SU-DHL-6 (cell line): ENCODE data around the gene CGREF1.

ENCODE experiments used
- H2AFZ ChIP-seq: fragments of 200-600 bp; sonication (generic); 2 replicates; pipeline ENCODE4 v1.6.1; 2014; ENCODE audit warnings: low read depth, mild to moderate bottlenecking, moderate library complexity, mixed read lengths, antibody characterized with exemption, low read length; ENCODE audit not compliant: severe bottlenecking
- H3F3A ChIP-seq: fragments of 200-600 bp; shearing (Covaris generic); 2 replicates; pipeline ENCODE4 v1.6.0; 2016; ENCODE audit warnings: antibody characterized with exemption, mild to moderate bottlenecking; ENCODE audit not compliant: insufficient read depth
- H3K27ac ChIP-seq: fragments of 200-600 bp; sonication (generic); 2 replicates; pipeline ENCODE4 v1.5.1; 2016; ENCODE audit warnings: low read depth, mild to moderate bottlenecking, low read length, moderate library complexity, mixed read lengths
- H3K27me3 ChIP-seq: fragments of 200-600 bp; sonication (generic), shearing (Covaris generic); 2 replicates; pipeline ENCODE4 v1.6.0; 2014; ENCODE audit warnings: mild to moderate bottlenecking, low read length
- H3K36me3 ChIP-seq: fragments of 200-600 bp; sonication (generic); 2 replicates; pipeline ENCODE4 v1.6.1; 2014; ENCODE audit warnings: mild to moderate bottlenecking, low read length, mixed read lengths
- H3K4me2 ChIP-seq: fragments of 300-600, 200-600 bp; shearing (Covaris generic), sonication (generic); 2 replicates; pipeline ENCODE4 v1.6.0; 2014; ENCODE audit warnings: low read length, low read depth, mild to moderate bottlenecking; ENCODE audit not compliant: poor library complexity, severe bottlenecking
- H3K4me3 ChIP-seq: fragments of 200-600 bp; sonication (generic); 2 replicates; pipeline ENCODE4 v1.5.1; 2014; ENCODE audit warnings: antibody characterized with exemption, low read length, mild to moderate bottlenecking, mixed read lengths; ENCODE audit not compliant: insufficient read depth, poor library complexity, severe bottlenecking
- H3K79me2 ChIP-seq: fragments of 200-600 bp; sonication (generic); 2 replicates; pipeline ENCODE4 v1.6.1; 2014; ENCODE audit warnings: mild to moderate bottlenecking, low read length, moderate library complexity; ENCODE audit not compliant: insufficient read depth
- H3K9ac ChIP-seq: fragments of 200-600 bp; sonication (generic); 2 replicates; pipeline ENCODE4 v1.7.0; 2014; ENCODE audit warnings: mild to moderate bottlenecking, low read length
- H3K9me2 ChIP-seq: fragments of 200-600 bp; sonication (generic); replicated peaks from 2 replicates; pipeline ENCODE4 v1.6.1; 2014; ENCODE audit warnings: low read length; ENCODE audit not compliant: insufficient read depth
- H3K9me3 ChIP-seq: fragments of 200-600 bp; sonication (generic); 2 replicates; pipeline ENCODE4 v1.6.1; 2014; ENCODE audit warnings: low read length, mixed read lengths; ENCODE audit not compliant: insufficient read depth
- H4K20me1 ChIP-seq: fragments of 200-600 bp; sonication (generic); 2 replicates; pipeline ENCODE4 v1.6.1; 2014; ENCODE audit warnings: low read depth, mild to moderate bottlenecking, antibody characterized with exemption, low read length, moderate library complexity, mixed read lengths
- EZH2phosphoT487 ChIP-seq: fragments of 200-600 bp; sonication (generic), shearing (Covaris generic); conservative IDR thresholded peaks from 2 replicates; pipeline ENCODE4 v1.6.1; 2018; ENCODE audit warnings: mild to moderate bottlenecking, antibody characterized with exemption, low read length, moderate library complexity, mixed read lengths
- TF ChIP-seq, protein P1 (sequence below): fragments of 200-600 bp; sonication (generic); IDR thresholded peaks from one replicate; pipeline ENCODE4 v1.5.1; 2017; ENCODE audit warnings: antibody characterized with exemption, mild to moderate bottlenecking, low read length, moderate library complexity; ENCODE audit not compliant: insufficient read depth, poor library complexity, severe bottlenecking

CGREF1 gene

DNA sequence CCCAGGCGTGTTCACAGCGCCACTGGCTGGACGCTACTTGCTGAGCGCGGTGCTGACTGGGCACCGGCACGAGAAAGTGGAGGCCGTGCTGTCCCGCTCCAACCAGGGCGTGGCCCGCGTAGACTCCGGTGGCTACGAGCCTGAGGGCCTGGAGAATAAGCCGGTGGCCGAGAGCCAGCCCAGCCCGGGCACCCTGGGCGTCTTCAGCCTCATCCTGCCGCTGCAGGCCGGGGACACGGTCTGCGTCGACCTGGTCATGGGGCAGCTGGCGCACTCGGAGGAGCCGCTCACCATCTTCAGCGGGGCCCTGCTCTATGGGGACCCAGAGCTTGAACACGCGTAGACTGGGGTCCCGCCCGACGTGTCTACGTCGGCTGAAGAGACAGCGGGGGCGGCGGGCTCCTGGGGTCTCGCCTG, 33.2 kb downstream of the CGREF1 start:
- H3K79me2 ChIP-seq: no peaks in the 10 kb centered on the region
- H3K36me3 ChIP-seq: no peaks in the 10 kb centered on the region
- H3K9ac ChIP-seq: peak overlapping the region; percentile 69
- H3K4me3 ChIP-seq: peak overlapping the region; percentile 62
- H3K27ac ChIP-seq: no peak overlapping the region
- no peaks in the 10 kb centered on the region for H3K27me3 ChIP-seq
- TF ChIP-seq, protein P1, sequence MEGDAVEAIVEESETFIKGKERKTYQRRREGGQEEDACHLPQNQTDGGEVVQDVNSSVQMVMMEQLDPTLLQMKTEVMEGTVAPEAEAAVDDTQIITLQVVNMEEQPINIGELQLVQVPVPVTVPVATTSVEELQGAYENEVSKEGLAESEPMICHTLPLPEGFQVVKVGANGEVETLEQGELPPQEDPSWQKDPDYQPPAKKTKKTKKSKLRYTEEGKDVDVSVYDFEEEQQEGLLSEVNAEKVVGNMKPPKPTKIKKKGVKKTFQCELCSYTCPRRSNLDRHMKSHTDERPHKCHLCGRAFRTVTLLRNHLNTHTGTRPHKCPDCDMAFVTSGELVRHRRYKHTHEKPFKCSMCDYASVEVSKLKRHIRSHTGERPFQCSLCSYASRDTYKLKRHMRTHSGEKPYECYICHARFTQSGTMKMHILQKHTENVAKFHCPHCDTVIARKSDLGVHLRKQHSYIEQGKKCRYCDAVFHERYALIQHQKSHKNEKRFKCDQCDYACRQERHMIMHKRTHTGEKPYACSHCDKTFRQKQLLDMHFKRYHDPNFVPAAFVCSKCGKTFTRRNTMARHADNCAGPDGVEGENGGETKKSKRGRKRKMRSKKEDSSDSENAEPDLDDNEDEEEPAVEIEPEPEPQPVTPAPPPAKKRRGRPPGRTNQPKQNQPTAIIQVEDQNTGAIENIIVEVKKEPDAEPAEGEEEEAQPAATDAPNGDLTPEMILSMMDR: no peak
- no peak for TF ChIP-seq EZH2phosphoT487
- H2AFZ ChIP-seq: peak overlapping the region; percentile 93
- H3K4me2 ChIP-seq: peak overlapping the region; percentile 75
- H4K20me1 ChIP-seq: no peaks in the 10 kb centered on the region
- H3F3A ChIP-seq: 0 out of 2 replicates have a peak, but pooled peaks cover 3% of the 10 kb centered on the region
- no peaks in the 10 kb centered on the region for H3K9me3 ChIP-seq
- no peaks in the 10 kb centered on the region for H3K9me2 ChIP-seq

DNA sequence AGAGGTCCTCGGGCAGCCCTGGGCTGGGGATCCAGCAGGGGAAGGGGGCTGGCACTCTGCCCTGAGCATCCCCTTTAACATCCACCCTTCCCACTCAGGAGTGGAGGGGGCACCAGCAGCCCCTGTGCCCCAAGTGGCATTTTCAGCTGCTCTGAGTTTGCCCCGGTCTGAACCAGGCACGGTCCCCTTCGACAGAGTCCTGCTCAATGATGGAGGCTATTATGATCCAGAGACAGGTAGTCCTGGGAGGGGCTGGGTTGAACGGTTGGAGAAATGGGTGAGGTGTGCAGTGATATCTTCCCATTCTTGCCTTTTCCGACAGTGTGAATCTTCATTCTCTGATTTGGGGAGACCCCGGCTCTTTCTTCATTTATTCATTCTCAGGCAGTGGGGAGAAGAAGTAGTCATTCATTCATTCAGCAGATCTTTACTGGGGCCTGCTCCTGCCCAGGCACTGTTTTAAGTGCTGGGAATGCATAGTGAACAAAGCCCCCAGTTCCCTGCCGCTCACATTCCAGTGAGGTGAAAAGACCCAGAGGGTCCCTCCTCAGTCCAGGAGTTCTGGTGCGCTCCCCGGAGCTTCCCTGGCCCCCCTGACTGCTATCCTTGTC, 33.8 kb downstream of the CGREF1 start:
- no peak for TF ChIP-seq EZH2phosphoT487
- TF ChIP-seq, protein P1: no peak
- no peak overlapping the region for H2AFZ ChIP-seq
- H3K79me2 ChIP-seq: no peaks in the 10 kb centered on the region

DNA sequence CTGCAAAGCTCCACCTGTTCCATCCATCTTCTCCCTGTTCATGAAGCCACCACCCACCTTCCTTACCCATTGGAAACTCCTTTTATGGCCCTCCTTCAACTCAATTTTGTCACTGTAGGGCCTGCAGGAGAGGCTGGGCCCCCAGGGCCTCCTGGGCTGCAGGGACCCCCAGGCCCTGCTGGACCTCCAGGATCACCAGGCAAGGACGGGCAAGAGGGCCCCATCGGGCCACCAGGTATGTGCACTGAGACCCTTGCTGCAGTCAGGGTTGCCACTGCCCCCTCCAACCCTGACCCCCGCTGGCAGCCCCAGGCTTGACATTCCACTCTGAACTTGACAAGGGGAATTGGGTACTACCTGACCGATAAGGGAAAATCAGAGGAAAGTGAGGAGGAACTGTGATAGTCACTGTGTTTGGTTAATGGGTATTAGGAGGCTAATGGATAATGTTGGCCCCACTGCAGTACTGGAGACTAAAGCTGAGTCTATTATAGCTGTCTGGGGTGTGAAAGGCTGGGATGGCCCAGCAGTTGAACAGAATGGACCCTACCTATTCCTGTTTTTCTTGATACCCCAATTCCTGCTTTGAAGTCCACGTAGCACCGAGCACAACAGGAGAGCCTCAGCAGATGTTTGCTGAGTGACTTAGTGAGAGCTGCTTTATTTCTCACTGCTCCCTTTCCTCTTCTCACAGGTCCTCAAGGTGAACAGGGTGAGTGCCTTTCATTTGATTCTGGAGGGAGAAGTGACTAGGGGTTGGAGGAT, 34.4 kb downstream of the CGREF1 start:
- TF ChIP-seq, protein P1: no peak
- no peak for TF ChIP-seq EZH2phosphoT487
- no peak overlapping the region for H3K9ac ChIP-seq

More for the DNA sequence above, 33.8 kb downstream of the CGREF1 start:
- Histone ChIP-seq H3K9me2 (no peaks in the 10 kb centered on the region), H3K9me3 (no peaks in the 10 kb centered on the region), H4K20me1 (no peaks in the 10 kb centered on the region), H3K4me2 (peak overlapping the region; percentile 75), H3K27me3 (no peaks in the 10 kb centered on the region), H3K4me3 (no peak overlapping the region), H3K27ac (no peak overlapping the region), H3K9ac (peak overlapping the region; percentile 69; the same call in 1 of the 2 replicates), H3K36me3 (no peaks in the 10 kb centered on the region), H3F3A (0 out of 2 replicates have a peak, but pooled peaks cover 3% of the 10 kb centered on the region)

More for the DNA sequence above, 34.4 kb downstream of the CGREF1 start:
- no peaks in the 10 kb centered on the region for H3K9me3 ChIP-seq
- H2AFZ ChIP-seq: no peak overlapping the region
- no peaks in the 10 kb centered on the region for H3K9me2 ChIP-seq
- H3K36me3 ChIP-seq: no peaks in the 10 kb centered on the region
- no peak overlapping the region for H3K27ac ChIP-seq
- no peak overlapping the region for H3K4me3 ChIP-seq
- no peaks in the 10 kb centered on the region for H3K79me2 ChIP-seq
- H3K4me2 ChIP-seq: no peak overlapping the region
- H4K20me1 ChIP-seq: no peaks in the 10 kb centered on the region
- 0 out of 2 replicates have a peak, but pooled peaks cover 3% of the 10 kb centered on the region for H3F3A ChIP-seq
- H3K27me3 ChIP-seq: no peaks in the 10 kb centered on the region
